Liver (tissue), 9 donors: ENCODE data around the gene RPL35A. TPM values are rescaled to one million over a fixed set of nuclear protein-coding genes. Genes with fewer than 3 reads are reported as not detected.

Source experiments
- DNase-seq: peaks from one replicate; pipeline ENCODE4 v3.0.0-alpha.2; 2017; ENCODE audit warnings: low spot score
- H3K27ac ChIP-seq, 2 donors: one replicate each; pipeline ENCODE4 v1.7.0; 2013; ENCODE audit warnings: inconsistent platforms in 2 of 2, low read length in 2 of 2, control low read depth in 1 of 2, low read depth in 1 of 2, mild to moderate bottlenecking in 1 of 2
- H3K27me3 ChIP-seq, 4 donors: one replicate each; pipeline versions ENCODE4 v1.6.1 to v1.7.0; 2013; ENCODE audit warnings: low read length in 3 of 4, inconsistent platforms in 1 of 4, mild to moderate bottlenecking in 1 of 4, moderate library complexity in 1 of 4; ENCODE audit not compliant: control insufficient read depth in 4 of 4, insufficient read depth in 4 of 4
- H3K36me3 ChIP-seq, 4 donors: one replicate each; pipeline versions ENCODE4 v1.6.1 to v1.7.0; 2013; ENCODE audit warnings: low read length in 3 of 4, mild to moderate bottlenecking in 3 of 4, low read depth in 1 of 4, moderate library complexity in 1 of 4; ENCODE audit not compliant: control insufficient read depth in 4 of 4, insufficient read depth in 3 of 4
- H3K4me1 ChIP-seq, 4 donors: one replicate each; pipeline versions ENCODE4 v1.6.1 to v1.7.0; 2013; ENCODE audit warnings: low read length in 3 of 4, mild to moderate bottlenecking in 3 of 4, moderate library complexity in 1 of 4; ENCODE audit not compliant: control insufficient read depth in 4 of 4, insufficient read depth in 4 of 4
- H3K4me3 ChIP-seq, 3 donors: one replicate each; pipeline versions ENCODE4 v1.6.1 to v1.7.0; 2013; ENCODE audit warnings: low read length in 3 of 3, control low read depth in 1 of 3, low read depth in 1 of 3, mild to moderate bottlenecking in 1 of 3
- H3K9ac ChIP-seq, 2 donors: one replicate each; pipeline ENCODE4 v1.7.0; 2013; ENCODE audit warnings: low read length in 2 of 2, mild to moderate bottlenecking in 2 of 2, moderate library complexity in 2 of 2, control low read depth in 1 of 2, low read depth in 1 of 2
- H3K9me3 ChIP-seq, 4 donors: one replicate each; pipeline versions ENCODE4 v1.6.1 to v1.7.0; 2013; ENCODE audit warnings: low read length in 3 of 4; ENCODE audit not compliant: control insufficient read depth in 4 of 4
- CTCF ChIP-seq: fragments of 150-350 bp; IDR thresholded peaks from 2 replicates; pipeline ENCODE4 v1.5.1; 2017; ENCODE audit warnings: improper control_type of control experiment, low read depth, low read length; ENCODE audit not compliant: missing input control
- EGR1 ChIP-seq, 2 donors: IDR thresholded peaks; 2 replicates each; pipeline ENCODE4 v1.6.1; 2016 to 2018; ENCODE audit warnings: antibody characterized with exemption in 2 of 2, low read depth in 2 of 2
- FOXA1 ChIP-seq: IDR thresholded peaks from 2 replicates; pipeline ENCODE4 v1.6.1; 2016; ENCODE audit warnings: antibody characterized with exemption
- GABPA ChIP-seq, 2 donors: IDR thresholded peaks in 1 of 2; conservative IDR thresholded peaks in 1 of 2; 2 replicates each; pipeline ENCODE4 v1.6.1; 2016; ENCODE audit warnings: antibody characterized with exemption in 2 of 2, mild to moderate bottlenecking in 1 of 2, moderate library complexity in 1 of 2
- NR2F2 ChIP-seq: IDR thresholded peaks from 2 replicates; pipeline ENCODE4 v1.6.1; 2016; ENCODE audit warnings: antibody characterized with exemption
- RAD21 ChIP-seq, 2 donors: IDR thresholded peaks; 2 replicates each; pipeline ENCODE4 v1.6.1; 2016; ENCODE audit warnings: antibody characterized with exemption in 2 of 2, mild to moderate bottlenecking in 2 of 2
- RXRA ChIP-seq, 2 donors: IDR thresholded peaks; 2 replicates each; pipeline ENCODE4 v1.6.1; 2017 to 2018; ENCODE audit warnings: antibody characterized with exemption in 2 of 2, mild to moderate bottlenecking in 1 of 2
- ZBTB33 ChIP-seq: IDR thresholded peaks from 2 replicates; pipeline ENCODE4 v1.6.1; 2016; ENCODE audit warnings: antibody characterized with exemption
- WGBS: extraction: QIAGEN DNeasy Blood & Tissue Kit; methylation state at CpG from one replicate; pipeline ENCODE4 v1.1.7; 2013; 5-methylcytosine and 5-hydroxymethylcytosine counted together
- polyA plus RNA-seq, 2 donors: library from polyadenylated mRNA; stranded (reverse) in 1 of 2; unstranded in 1 of 2; fragments of 200-250 nt in 1 of 2; fragments of >200 nt in 1 of 2; fragmentation: Nextera tagmentation in 1 of 2; extraction: Ambion mirVana in 1 of 2; gene quantifications; one replicate each; pipeline versions ENCODE4 v1.2.1 to v1.2.3, GENCODE V29; 2013 to 2015
- total RNA-seq, 2 donors: library from RNA; depleted of rRNA; stranded (reverse); fragments of >200 nt; gene quantifications; one replicate each; pipeline ENCODE4 v1.2.3, GENCODE V29; 2014
- TF ChIP-seq, protein P1 (sequence below): IDR thresholded peaks from 2 replicates; pipeline ENCODE4 v1.6.1; 2016; ENCODE audit warnings: antibody characterized with exemption, mild to moderate bottlenecking
- donor health status: healthy.
- donor health status: healthy.
- donor health status: healthy.
- donor health status: healthy.
- donor health status: healthy.

RPL35A gene
- total and polyA plus RNA-seq, 4 donors: 121 to 361 (median 270) TPM

- no peak for DNase-seq
- no peaks in the 10 kb centered on the region for H3K27me3 ChIP-seq
- H3K36me3 ChIP-seq: no peaks in the 10 kb centered on the region
- H3K9ac ChIP-seq: no peak overlapping the region
- H3K9me3 ChIP-seq: no peaks in the 10 kb centered on the region
- 96% methylated on average over 4 of the region's 4 CpGs for WGBS
- no peak overlapping the region for H3K27ac ChIP-seq
- no peak overlapping the region for H3K4me3 ChIP-seq
- no peaks in the 10 kb centered on the region for H3K4me1 ChIP-seq
- TF ChIP-seq NR2F2 (no peak), ZBTB33 (no peak), GABPA (IDR thresholded peaks at IDR 0.05 in 1 of 2, conservative IDR thresholded peaks at IDR 0.05 in 1 of 2) (no peak), FOXA1 (no peak), EGR1 (IDR thresholded peaks at IDR 0.05; ENCODE audit: low read depth in 2 of 2) (no peak)
- TF ChIP-seq, protein P1, sequence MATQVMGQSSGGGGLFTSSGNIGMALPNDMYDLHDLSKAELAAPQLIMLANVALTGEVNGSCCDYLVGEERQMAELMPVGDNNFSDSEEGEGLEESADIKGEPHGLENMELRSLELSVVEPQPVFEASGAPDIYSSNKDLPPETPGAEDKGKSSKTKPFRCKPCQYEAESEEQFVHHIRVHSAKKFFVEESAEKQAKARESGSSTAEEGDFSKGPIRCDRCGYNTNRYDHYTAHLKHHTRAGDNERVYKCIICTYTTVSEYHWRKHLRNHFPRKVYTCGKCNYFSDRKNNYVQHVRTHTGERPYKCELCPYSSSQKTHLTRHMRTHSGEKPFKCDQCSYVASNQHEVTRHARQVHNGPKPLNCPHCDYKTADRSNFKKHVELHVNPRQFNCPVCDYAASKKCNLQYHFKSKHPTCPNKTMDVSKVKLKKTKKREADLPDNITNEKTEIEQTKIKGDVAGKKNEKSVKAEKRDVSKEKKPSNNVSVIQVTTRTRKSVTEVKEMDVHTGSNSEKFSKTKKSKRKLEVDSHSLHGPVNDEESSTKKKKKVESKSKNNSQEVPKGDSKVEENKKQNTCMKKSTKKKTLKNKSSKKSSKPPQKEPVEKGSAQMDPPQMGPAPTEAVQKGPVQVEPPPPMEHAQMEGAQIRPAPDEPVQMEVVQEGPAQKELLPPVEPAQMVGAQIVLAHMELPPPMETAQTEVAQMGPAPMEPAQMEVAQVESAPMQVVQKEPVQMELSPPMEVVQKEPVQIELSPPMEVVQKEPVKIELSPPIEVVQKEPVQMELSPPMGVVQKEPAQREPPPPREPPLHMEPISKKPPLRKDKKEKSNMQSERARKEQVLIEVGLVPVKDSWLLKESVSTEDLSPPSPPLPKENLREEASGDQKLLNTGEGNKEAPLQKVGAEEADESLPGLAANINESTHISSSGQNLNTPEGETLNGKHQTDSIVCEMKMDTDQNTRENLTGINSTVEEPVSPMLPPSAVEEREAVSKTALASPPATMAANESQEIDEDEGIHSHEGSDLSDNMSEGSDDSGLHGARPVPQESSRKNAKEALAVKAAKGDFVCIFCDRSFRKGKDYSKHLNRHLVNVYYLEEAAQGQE: no peak
Observed at GRCh38 chr3:197901626-197902025, 48.4 kb upstream of the RPL35A start.

DNA sequence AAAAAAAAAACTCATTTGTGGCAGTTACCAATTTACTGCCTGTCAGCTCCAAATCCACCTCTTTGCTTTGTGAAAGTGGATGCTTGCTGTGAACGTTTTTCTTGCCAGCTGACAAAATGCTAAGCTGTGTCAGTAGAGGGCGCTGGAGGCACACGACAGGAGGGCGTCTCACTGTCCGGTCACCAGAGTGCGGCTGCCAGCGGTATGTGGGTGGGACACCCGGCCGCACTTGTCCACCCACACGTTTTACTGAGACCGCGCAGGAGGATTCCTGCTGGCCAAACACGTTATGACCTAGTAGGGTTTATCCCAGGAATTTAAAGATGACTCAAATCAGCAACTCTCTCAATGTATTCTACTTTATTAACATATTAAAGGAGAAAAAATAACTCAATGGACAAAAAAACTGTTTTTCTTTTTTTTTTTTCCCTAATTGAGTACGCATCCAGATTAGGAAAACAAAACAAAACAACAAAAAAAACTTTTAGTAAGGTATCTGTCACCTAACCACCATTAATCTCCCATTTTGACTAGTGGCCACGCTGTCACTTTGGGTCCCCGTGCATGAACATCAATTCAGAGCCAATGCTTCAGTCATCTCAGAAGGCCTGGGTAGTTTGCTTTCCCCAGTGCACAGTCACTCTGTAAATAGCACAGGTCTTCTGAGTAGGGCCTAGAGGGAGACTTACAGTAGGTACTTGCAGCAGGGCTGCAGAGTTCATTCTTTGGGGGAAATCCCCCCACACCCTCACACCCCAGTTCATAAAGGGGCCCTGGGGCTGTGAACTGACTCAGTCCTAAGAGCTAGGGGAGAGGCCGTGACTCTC is 43.8 kb upstream of the RPL35A start:
- Histone ChIP-seq H3K27me3 (no peaks in the 10 kb centered on the region), H3K4me3 (no peak overlapping the region), H3K36me3 (no peaks in the 10 kb centered on the region), H3K9me3 (no peaks in the 10 kb centered on the region), H3K9ac (no peak overlapping the region), H3K27ac (no peak overlapping the region), H3K4me1 (no peaks in the 10 kb centered on the region)
- 17% methylated on average over 17 of the region's 17 CpGs for WGBS
- peak; percentile 82 for DNase-seq
- TF ChIP-seq EGR1 (IDR thresholded peaks at IDR 0.05; ENCODE audit: low read depth in 2 of 2): no peak
- peak; percentile 93 to 94 for TF ChIP-seq RAD21 (IDR thresholded peaks at IDR 0.05)
- no peak for TF ChIP-seq FOXA1
- peak; percentile 92 for TF ChIP-seq CTCF
- TF ChIP-seq RXRA (IDR thresholded peaks at IDR 0.05): peak in 1 of 2 donors; percentile 4
